Measurements from ENCODE around the gene PLCB1.
"Not testable (repeated sequence)": the region's sequence is repeated elsewhere in the genome, so short reads cannot be mapped to it uniquely, and the experiment has no call there.

Gene PLCB1

DNA sequence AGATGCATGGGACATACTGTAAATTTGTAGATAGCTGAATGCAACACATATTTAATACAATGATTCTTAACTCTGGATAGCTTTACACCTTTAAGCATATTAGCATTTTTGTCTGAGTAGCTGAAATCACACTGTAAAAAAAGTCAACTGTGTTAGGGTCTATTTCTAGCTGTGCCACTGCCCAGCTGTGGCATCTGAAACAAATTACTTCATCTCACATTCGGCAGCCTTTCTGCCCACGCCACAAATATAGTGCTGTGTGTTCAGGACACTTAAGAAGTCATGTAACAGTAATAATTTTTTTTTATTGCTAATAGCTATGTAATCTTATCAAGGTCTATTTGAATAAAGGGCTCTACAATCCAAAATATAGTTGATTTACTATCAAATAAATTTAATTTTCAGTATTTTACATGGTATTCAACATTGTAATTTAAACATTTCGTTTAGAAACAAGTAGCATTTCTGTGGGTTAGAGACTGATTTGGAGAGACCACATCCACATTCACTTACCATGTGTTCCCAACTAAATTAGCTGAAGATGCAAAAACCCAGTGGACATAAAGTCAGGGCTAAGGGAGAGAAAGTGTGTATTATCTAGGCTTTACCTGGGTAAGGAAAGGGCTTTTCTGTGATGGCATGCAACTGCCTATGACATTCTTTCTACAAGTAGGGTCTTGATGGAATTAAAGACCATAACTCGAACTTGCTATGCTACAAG, 276.7 kb downstream of the PLCB1 start:
- no peak for DNase-seq

DNA sequence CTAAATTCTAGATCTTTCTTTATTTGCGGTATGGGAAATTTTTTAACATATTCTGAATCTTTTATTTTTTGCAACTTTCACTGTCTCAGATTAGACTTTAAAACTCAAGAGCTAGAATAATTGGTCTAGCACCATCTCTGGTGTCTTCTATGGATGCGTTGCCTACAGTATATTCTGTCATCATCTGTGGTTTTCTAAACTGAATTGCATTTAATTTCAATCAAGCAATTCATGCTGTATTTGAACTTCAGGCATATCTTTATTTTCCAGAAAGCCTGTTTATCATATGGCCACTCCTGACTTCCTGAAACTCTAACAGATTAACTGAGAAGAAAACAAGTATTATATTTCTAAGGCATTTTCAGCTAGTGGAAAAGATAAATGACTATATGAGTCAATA, 281.6 kb downstream of the PLCB1 start:
- no peak for DNase-seq

DNA sequence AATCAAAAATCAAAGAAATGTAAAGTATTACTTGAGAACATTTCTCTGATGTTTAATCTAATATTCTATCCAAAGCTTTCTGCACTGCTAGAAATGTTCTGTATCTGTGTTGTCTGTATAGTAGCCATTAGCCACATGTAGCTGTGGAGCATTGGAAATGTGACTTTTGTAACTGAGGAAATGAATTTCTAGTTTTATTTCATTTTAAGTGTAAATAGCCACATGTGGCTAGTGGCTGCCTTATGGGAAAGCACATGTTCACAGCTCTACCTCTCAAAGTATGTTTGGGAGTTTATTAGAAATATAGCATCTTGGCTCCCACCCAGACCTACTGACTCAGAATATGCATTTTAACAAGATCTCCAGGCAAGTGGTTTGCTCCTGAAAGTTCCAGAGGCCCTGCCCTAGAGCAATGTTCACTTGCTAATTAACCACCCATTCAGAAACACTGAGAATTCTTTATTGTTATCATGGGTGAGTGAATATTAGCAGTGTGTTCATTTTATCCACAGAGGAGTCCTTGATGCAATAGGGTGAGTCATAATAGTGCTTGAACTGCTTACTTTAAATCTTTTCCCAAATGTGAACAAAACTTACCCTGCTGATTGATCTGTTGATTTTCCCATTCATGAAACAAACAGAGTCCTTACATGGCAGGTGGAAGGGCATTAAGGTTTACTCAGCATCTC, 282.7 kb downstream of the PLCB1 start:
- no peak for DNase-seq

DNA sequence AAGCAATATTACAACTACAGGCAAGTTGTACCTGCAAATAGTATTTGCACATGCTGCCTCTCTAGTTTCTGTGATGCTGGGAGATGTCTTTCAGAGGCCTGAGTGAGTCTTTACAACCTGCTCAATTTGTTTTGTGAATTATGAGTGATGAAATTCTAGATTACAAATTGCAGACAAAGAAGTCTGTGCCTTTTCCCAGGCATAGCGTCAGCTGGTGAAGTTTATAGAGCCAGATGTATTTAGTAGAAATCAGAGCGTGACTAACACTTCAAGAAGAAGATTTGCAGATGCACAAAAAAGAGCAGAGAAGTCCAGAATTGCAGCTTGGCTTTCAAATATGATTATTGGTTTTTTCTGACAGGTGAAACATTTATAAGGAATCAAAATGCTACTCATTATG, 289.9 kb downstream of the PLCB1 start:
- no peak for DNase-seq

DNA sequence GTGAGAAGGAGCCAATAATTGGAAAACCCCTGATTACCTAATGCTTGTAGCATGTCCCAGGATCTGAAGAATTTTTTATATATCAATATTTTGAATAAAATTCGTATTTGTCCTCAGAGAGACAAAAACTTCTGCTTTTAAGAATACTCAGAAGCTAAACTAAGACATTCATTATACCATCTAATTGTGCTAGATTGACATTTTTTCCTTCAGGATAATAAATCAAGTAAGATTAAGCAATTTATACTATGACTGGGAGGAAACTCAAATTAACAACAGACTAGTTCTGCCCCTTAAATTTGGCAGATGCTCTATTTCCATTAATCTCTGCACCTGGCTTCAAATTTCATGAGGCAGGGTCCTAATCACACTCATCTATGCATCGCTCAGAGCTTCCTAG, 291.4 kb downstream of the PLCB1 start:
- DNase-seq, result no peak

DNA sequence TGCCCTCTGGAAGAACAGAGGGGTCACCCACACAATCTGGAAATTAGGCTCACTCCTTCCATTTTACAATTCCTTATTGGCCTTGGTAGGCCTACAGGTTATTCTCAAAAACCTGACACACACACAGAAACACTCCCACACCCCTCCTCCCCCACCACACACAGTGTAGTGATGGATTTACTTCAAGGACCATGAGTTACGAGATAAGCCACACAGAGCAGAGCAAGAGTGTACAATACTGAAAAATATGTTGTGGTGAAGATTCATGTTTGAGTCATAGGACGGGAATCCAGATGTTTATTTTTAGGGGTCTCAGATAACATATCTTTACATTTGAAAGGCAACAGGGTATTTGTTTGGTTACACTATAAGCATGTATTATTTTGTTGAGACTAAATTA, 291.9 kb downstream of the PLCB1 start:
- DNase-seq, result no peak

DNA sequence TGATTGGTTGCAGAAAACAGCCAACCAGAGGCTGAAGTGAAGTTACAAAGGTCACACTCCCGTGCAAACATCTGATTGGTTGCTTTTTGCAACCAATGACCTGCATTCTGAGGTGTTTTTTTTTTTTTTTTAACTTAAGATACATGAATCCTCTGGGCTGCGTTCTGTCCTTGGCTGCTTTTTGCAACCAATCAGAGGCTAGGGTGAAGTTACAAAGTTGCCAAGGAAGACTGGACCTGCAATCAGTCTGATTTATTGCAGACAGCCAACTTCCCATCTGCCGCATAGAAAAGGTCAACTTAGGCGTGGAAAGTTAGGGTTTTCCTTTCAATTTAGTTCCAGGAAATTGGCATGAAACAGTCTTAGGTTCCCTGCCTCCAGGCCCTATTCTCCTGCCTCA, 292.9 kb downstream of the PLCB1 start:
- no peak for DNase-seq

DNA sequence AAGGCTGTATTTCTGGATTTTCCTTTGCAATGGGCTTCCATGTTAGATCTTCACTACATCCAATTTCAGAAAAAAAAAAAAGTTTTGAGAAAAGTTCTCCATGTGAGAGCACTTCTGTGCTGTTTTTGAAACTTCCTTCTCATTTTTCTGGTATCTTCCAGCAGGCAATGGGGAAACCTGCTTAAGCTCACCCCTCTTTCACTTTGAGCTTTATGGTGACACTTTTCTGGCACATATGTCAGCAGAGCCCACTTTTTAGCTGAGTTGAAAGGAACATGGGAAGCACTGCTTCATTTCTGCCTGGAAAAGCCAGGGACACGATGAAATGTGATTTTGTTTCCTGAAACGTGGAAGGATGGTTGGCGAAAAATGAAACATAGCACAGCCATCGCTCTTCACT, 293.7 kb downstream of the PLCB1 start:
- no peak for DNase-seq

DNA sequence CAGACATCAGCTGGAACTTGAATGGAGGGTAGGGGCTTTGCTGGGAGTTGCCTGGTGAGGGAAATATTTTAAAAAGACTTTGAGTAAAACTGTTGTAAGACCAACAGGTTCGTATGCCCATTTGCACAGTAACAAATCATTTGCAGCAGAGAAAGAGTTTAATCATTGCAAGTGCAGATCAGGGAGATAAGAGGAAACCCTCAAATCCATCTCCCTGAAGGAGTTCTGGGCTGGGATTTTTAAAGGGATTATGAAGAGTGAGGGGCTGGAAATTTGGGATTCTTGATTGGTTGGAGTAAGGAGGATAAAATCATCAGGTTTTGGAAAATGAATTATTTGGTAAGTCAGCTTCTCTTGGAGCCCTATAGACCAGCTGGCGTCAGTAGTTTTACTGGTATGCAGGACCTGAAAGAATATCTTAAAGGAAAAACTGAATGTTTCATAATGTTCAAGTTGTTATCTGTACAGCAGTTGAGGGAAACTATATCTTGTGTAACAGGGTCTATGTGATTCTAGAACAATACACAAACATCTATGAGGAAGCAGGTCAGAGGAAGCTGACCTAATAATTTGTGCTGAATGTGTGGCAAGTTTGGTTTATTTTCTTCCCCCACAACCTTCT, 295.5 kb downstream of the PLCB1 start:
- no peak for DNase-seq

DNA sequence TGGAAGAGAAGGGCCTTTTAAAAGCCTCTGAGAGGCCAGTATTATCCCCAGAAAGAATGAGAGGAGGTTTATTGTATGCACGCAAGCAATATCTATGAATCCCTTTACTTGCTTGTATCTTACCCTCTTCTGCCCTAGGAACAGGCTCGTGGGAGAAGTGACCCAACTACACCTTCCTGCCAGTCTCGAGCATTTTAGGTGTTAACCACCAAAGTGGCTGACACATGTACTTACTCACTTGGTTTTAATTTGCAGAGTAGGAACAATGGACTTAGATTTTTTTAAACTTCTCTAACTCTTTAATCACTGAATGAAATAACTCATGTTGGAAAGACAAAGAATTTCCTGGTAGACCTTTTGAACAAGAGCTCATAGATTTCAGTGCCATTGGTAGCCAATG, 296.9 kb downstream of the PLCB1 start:
- DNase-seq, result no peak

DNA sequence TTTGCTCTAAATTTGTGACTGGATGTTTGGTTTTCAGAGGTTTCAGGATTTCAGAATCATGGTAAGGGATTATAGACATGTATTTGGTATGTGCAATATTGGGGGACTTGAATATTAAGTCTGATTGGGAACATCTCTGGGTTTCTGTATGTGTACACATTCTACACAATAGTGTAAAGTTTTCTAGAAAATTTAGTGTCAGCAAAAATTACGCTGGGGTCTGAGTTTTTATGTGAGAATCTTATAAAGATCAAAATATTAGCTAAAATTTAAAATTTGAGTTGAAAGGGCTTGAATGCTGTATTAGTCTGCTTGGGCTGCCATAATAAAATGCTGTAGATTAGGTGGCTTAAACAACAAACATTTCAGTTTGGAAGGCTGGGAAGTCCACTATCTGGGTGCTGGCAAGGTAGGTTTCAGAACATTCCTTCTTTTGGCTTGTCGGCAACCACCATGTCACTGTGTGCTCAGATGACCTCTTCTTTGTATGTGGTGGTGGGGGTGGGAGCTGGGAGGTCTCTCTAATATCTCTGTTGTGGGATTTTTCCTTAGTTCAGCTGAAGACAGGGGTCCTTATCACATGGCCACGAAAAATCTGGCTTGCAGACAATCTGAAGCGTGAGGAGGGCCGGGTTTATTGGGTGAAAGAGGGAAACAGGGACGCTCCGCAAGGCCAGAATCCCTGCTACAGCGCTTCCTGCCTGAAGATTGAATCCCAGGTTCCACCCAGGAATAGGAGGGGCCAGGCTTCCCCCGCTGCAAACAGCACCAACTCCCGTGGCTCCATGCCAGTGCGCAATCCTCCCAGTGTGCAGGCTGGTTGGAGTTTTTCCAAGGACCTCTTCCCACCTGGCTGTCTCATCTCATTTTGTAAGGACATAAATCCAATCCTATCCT, 299.7 kb downstream of the PLCB1 start:
- DNase-seq, result no peak

DNA sequence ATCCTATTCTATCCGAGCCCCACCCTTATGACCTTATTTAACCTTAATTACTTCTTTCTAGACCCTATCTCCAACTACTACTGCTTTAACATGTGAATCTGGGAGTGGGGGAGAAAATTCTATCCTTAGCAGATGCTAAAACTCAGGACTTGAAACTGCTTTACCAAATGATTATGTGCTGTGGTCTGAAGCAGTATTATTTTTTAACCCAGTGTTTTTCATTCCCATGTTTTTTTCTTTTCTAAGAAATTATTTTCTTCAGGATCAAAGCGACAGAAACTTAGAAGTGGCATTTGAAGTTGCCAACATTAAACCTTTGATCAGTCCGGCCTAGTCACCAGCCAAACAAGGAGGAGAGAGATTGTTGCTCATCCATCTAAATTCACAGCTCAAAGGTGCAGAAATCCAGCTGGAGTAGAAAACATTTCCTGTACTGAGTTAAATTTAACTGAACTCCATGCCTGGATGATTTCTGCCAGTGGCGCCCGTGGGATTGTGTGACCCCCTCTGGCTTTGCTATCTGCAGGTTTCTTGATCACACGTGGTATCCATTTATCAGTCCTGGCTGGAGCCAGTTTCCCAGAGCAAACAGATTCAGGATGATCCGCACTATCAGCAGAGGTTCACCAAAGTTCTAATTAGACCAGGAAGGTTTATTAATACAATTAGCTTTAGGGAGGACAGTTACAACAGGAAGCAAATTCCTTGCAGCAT, 300.5 kb downstream of the PLCB1 start:
- DNase-seq, result no peak

DNA sequence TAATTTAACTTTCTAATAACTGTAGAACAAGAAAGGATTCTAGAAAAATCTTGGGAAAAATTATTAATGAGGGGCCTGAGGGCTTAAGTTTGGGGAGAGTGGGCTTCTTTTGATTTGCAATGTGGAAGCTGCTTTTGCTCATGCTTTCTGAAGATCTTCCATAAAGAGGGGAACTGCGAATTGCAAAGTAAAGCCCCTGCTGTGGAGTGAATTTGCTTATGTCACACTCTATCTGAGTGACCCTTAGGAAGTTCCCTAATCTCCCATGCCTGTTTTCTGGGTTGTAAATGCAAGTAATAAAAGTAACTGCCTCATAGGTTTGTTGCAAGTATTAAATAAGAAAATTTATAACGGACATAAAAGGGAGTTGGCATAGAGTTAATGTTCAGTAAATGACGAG, 301.2 kb downstream of the PLCB1 start:
- no peak for DNase-seq

DNA sequence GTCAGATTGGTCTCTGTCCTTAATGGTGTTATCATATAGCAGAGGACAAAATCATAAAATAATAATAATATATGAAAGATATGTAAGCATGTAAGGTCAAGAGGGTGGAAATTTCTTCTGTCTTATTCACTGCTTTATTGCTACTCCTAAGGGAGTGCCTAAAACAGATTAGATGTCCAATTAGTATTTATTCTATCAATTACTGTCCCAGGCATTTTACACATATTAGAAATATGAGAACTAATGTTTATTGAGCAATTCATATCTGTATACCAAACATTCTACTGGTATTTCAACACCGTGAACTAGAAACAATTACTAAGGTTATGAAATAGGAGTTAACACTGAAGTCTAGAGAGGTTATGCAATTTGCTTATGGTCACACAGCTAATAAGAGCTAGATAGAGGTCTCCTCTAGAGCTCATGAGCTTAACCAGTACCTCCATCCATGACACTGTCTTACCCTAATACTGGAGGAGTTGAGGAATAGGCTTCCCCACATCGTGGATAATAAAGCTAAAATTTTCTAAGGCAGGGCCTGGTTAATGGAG, 302.3 kb downstream of the PLCB1 start:
- DNase-seq, result no peak

DNA sequence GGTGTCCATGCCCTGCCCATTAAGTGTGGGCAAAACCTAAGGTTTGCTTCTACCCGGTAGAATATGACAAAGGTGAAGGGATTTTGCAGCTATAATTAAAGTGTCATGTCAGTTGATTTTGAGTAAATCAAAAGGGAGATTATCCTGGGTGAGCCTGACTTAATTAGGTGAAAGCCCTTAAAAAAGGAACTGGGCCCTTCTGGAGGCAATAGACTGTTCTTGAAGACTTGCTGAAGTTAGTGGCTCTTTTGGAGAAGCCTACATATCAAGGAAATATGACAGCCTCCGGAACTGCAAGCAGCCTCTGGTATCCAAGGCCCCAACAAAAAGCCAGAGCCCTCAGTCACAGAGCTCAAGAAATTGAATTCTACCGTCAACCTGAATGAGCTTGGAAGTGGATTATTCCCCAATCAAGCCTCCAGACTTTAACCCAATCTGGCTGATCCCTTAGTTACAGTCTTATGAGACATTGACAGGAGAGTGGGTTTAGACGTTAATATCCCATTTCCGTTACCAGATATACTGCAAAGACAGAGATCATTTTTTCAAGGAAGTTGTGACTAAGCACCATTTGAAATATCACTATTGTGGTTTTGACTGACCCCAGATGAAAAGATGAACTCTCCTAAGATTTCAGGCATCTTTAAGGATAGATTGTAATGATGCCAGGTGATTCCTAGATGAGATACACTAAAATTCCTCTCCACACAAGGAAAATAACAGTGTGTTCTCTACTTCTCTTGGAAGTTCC, 303.4 kb downstream of the PLCB1 start:
- no peak for DNase-seq

DNA sequence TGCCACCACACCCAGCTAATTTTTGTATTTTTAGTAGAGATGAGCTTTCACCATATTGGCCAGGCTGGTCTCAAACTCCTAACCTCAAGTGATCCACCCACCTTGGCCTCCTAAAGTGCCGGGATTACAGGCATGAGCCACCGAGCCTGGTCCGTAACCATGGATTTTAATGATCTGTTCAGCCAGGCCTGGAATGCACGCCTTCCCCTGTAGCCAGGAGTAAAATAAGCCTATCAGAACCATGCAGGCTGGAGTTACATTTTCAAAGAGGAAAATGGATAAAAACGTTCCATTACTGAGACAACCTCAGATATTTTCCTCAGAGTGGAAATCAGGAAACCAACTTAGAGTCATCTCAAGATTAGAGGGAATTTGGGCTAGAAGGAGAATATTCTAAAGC, 304.9 kb downstream of the PLCB1 start:
- DNase-seq, result not testable (repeated sequence)

DNA sequence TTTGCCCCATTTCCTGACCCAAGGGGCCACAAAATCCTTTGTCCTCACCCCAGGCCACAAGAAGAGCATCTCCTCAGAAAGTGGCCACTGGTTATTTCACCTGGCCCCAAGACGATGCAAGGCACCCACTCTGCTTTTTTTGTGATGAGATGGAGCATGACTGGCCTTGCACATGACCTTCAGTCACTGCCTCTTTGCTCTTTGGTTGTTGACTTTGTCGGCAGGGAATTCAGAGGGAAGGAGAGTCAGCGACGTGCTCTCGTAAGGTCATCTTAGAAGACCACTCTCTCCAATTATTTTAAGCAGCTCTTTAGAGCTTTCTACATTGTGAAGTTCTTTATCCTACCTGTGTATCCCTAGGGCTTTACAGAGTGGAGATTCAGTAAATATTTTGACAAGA, 306.7 kb downstream of the PLCB1 start:
- no peak for DNase-seq

DNA sequence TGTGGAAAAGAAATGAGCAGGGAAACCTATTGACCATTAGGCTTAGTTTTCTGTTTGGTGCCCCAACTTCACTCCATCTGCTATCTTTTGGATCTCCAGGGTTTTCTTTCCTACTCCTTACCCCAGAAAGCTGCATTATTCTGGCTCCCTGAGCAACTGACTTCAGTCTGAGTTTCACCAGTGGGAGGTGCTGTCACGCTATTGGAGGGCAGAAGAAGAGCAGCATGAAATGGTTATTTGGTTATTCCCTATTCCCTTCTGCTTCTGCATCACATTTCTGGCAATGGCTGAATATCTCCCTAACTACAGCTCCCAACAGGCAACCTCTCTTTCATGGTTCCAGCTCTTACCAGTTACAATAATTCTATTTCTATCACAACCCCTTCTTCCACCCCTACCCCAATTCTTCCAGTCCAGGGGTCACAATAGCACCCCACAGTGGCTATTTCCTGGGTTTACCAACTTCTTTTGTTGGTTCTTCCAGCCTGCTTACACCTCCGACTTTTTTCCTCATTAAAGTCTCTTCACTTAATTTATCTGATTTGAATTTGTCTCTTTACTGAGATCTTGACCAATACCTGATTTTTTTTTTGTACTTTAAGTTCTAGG, 311.5 kb downstream of the PLCB1 start:
- DNase-seq, result no peak

DNA sequence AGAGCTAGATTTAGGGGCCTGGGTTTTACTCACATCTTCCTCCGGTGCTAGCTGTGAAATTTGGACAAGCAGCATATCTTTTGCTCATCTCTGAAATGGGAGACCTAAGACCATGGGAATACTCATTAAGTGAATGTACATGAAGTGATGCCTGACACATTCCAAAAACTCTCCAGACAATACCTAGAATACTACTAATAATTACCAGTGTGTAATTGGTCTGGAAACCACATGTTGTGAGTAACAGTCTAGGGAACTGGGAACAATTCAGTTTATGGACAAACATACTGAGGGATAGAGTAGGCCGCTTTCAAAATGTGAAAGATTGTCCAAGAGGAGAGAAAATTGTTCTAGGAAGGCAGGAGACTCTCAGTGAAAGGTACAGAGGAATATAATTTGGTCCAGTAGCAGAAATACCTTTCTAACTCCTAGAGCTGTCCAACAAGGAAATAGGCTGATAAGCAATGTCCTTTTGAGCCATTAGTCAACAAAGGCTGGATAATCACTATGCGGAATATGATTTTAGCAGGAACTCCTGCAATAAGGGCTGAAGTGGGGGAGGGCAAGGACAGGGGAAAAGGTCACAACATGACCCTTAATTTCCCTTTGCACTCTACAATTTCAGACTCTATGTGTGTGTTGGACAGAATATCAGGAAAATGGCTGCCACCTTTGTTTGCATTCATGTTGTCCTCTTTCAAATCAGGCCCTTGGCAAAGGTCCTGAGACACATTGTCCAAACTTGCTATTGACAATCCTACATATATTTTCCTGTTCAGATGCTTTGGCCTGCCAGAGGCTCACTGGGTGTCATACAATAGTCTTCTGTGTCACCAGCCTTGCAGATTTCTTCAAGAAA, 315.4 kb downstream of the PLCB1 start:
- DNase-seq, result no peak

DNA sequence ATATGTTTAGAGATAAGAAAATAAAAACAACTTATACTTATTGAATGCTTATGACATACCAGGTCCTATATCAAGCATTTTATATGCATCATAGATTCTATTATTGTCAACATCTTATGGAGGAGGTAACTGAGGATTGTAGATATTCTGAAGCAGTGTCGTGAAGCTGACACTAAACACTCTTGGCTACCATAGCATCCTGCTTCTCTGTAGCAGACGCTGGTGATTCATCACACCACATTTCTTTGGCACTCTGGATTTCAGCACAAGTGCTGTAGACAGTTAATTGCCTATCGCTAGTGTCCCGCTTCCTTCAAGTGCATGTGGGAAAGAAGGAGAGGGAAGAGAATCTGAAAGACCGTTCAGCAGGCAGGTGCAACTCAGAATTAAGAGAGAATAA, 317.1 kb downstream of the PLCB1 start:
- peak in 1 of 2 donors; percentile 26 for DNase-seq
